ENCODE measurements around the gene CELA2B. TPM values are rescaled to one million over a fixed set of nuclear protein-coding genes. Genes with fewer than 3 reads are reported as not detected.

Gene CELA2B
- total RNA-seq, 1 experiment from 2014 or later: not detected

DNA sequence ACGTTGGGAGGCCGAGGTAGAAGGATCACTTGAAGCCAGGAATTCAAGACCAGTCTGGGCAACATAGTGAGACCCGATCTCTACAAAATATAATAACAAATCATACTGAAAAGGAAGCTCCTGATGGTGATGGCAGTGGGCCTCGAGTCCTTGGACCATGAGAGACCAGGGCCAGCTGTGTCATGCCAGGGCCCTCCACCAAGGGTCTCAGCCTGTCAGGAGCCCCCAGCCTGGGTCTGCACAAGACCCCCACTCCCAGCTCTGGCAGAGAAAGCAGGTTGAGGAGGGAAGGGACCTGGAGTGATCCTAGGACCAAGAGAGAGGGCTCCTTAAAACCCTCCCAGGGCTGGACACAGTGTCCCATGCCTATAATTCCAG lies 44.3 kb upstream of the CELA2B start:
- Mint-ChIP-seq H3K36me3 (no peaks in the 10 kb centered on the region), H3K9me3 (no peaks in the 10 kb centered on the region), H3K27ac (no peak overlapping the region), H3K4me1 (peaks cover 4% of the 10 kb centered on the region; the same call in 1 of the 2 replicates), H3K27me3 (ENCODE audit: low read depth) (no peaks in the 10 kb centered on the region), H3K4me3 (no peak overlapping the region)
- ChIA-PET POLR2A (no interaction called here), CTCF (interaction anchor here (0.6 to 5.3 kb wide), 23 partner anchors 8 to 428 kb away, joined by 3 to 118 read pairs (median 4); partner anchors contain the start of gene EFHD2)
- ATAC-seq: no peak
- TF ChIP-seq OVOL2 (CRISPR knock-in tag; IDR thresholded peaks at IDR 0.05; ENCODE audit: borderline replicate concordance) (no peak), ZNF232 (CRISPR knock-in tag; IDR thresholded peaks at IDR 0.05) (no peak), ZBTB43 (CRISPR knock-in tag; IDR thresholded peaks at IDR 0.05) (no peak), E2F4 (CRISPR knock-in tag; IDR thresholded peaks at IDR 0.05; ENCODE audit: borderline replicate concordance, low read depth) (no peak), ZBTB21 (CRISPR knock-in tag; IDR thresholded peaks at IDR 0.05; ENCODE audit: borderline replicate concordance) (no peak), EMX1 (CRISPR knock-in tag; IDR thresholded peaks at IDR 0.05) (no peak), TCF7 (CRISPR knock-in tag; IDR thresholded peaks at IDR 0.05; ENCODE audit: low read depth) (no peak), E2F1 (CRISPR knock-in tag; IDR thresholded peaks at IDR 0.05) (no peak), MLX (CRISPR knock-in tag; IDR thresholded peaks at IDR 0.05) (no peak), ESRRA (CRISPR knock-in tag; IDR thresholded peaks at IDR 0.05; ENCODE audit: borderline replicate concordance) (no peak), ZNF138 (CRISPR knock-in tag; conservative IDR thresholded peaks at IDR 0.05) (no peak), KAT7 (CRISPR knock-in tag; IDR thresholded peaks at IDR 0.05; ENCODE audit: borderline replicate concordance) (no peak)
- TF ChIP-seq, protein P1, sequence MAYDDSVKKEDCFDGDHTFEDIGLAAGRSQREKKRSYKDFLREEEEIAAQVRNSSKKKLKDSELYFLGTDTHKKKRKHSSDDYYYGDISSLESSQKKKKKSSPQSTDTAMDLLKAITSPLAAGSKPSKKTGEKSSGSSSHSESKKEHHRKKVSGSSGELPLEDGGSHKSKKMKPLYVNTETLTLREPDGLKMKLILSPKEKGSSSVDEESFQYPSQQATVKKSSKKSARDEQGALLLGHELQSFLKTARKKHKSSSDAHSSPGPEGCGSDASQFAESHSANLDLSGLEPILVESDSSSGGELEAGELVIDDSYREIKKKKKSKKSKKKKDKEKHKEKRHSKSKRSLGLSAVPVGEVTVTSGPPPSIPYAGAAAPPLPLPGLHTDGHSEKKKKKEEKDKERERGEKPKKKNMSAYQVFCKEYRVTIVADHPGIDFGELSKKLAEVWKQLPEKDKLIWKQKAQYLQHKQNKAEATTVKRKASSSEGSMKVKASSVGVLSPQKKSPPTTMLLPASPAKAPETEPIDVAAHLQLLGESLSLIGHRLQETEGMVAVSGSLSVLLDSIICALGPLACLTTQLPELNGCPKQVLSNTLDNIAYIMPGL (CRISPR knock-in tag; IDR thresholded peaks at IDR 0.05): no peak
- TF ChIP-seq, protein P2, sequence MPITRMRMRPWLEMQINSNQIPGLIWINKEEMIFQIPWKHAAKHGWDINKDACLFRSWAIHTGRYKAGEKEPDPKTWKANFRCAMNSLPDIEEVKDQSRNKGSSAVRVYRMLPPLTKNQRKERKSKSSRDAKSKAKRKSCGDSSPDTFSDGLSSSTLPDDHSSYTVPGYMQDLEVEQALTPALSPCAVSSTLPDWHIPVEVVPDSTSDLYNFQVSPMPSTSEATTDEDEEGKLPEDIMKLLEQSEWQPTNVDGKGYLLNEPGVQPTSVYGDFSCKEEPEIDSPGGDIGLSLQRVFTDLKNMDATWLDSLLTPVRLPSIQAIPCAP (CRISPR knock-in tag; IDR thresholded peaks at IDR 0.05): no peak
- no peak for DNase-seq (ENCODE audit: low spot score)

DNA sequence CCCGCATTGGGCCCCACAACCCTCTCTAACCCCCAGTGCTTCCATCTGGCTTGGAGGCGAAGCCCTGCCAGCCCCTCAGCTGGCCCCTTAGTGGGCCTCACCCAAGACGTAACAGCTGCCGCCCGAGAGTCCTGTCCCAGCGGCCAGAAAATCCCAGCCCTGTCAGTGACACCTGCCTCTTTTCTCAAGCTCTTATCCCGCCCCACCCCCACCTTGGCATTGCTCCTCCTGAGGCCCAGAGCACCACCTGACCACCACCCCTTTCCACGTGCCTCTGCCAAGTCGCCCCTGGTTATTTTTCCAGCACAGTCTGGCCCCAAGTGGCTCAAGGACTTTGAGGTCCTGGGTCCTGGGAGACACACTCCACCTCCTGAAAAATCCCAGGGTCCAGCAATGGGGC lies 43.6 kb upstream of the CELA2B start:
- Mint-ChIP-seq H3K9me3 (no peaks in the 10 kb centered on the region), H3K27ac (no peak overlapping the region), H3K4me3 (no peak overlapping the region), H3K36me3 (no peaks in the 10 kb centered on the region), H3K4me1 (peaks cover 4% of the 10 kb centered on the region; the same call in 1 of the 2 replicates), H3K27me3 (ENCODE audit: low read depth) (no peaks in the 10 kb centered on the region)
- POLR2A ChIA-PET: no interaction called here
- DNase-seq (ENCODE audit: low spot score): no peak
- CTCF ChIA-PET: interaction anchor here (1.0 to 5.3 kb wide), 8 partner anchors 9 to 304 kb away, joined by 3 to 118 read pairs (median 6); no protein-coding TSS in a partner anchor
- no peak for ATAC-seq
- TF ChIP-seq, protein P3, sequence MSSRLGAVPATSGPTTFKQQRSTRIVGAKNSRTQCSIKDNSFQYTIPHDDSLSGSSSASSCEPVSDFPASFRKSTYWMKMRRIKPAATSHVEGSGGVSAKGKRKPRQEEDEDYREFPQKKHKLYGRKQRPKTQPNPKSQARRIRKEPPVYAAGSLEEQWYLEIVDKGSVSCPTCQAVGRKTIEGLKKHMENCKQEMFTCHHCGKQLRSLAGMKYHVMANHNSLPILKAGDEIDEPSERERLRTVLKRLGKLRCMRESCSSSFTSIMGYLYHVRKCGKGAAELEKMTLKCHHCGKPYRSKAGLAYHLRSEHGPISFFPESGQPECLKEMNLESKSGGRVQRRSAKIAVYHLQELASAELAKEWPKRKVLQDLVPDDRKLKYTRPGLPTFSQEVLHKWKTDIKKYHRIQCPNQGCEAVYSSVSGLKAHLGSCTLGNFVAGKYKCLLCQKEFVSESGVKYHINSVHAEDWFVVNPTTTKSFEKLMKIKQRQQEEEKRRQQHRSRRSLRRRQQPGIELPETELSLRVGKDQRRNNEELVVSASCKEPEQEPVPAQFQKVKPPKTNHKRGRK (CRISPR knock-in tag; IDR thresholded peaks at IDR 0.05; ENCODE audit: borderline replicate concordance): no peak
- TF ChIP-seq E2F1 (CRISPR knock-in tag; IDR thresholded peaks at IDR 0.05) (no peak), KAT7 (CRISPR knock-in tag; IDR thresholded peaks at IDR 0.05; ENCODE audit: borderline replicate concordance) (no peak), CTCF (IDR thresholded peaks at IDR 0.05) (no peak), MXD4 (CRISPR knock-in tag; IDR thresholded peaks at IDR 0.05; ENCODE audit: borderline replicate concordance) (no peak), FOXK1 (CRISPR knock-in tag; IDR thresholded peaks at IDR 0.05) (no peak)
- TF ChIP-seq, protein P4, sequence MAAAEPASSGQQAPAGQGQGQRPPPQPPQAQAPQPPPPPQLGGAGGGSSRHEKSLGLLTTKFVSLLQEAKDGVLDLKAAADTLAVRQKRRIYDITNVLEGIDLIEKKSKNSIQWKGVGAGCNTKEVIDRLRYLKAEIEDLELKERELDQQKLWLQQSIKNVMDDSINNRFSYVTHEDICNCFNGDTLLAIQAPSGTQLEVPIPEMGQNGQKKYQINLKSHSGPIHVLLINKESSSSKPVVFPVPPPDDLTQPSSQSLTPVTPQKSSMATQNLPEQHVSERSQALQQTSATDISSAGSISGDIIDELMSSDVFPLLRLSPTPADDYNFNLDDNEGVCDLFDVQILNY (CRISPR knock-in tag; IDR thresholded peaks at IDR 0.05): no peak

Measured in WTC11 (cell line).